GM21786 (cell line): ENCODE measurements around the gene PDE11A.

Experiments
- ATAC-seq: cut with Tn5 transposase; IDR thresholded peaks from one replicate; pipeline ENCODE4 v1.9.1; 2021; ENCODE audit not compliant: unreplicated experiment

PDE11A gene

GRCh38 chr2:177730363-177730762, 342.2 kb downstream of the PDE11A start:
- ATAC-seq, result no peak

GRCh38 chr2:177728920-177729319, 343.7 kb downstream of the PDE11A start:
- no peak for ATAC-seq

- ATAC-seq, result no peak
Observed at GRCh38 chr2:177728399-177728765, 344.2 kb downstream of the PDE11A start.

- ATAC-seq, result no peak
Observed at GRCh38 chr2:177727577-177728398, 344.8 kb downstream of the PDE11A start.

- no peak for ATAC-seq
Observed at GRCh38 chr2:177726931-177727348, 345.6 kb downstream of the PDE11A start.

- ATAC-seq, result peak; percentile 77
Observed at GRCh38 chr2:177724398-177725287, 347.9 kb downstream of the PDE11A start.

GRCh38 chr2:177723235-177723634, 349.3 kb downstream of the PDE11A start:
- ATAC-seq, result no peak

- no peak for ATAC-seq
Observed at GRCh38 chr2:177721818-177722567, 350.6 kb downstream of the PDE11A start.

GRCh38 chr2:177721087-177721486, 351.5 kb downstream of the PDE11A start:
- ATAC-seq, result no peak

GRCh38 chr2:177717831-177718618, 354.6 kb downstream of the PDE11A start:
- no peak for ATAC-seq

GRCh38 chr2:177716484-177716883, 356.1 kb downstream of the PDE11A start:
- no peak for ATAC-seq

- ATAC-seq, result no peak
Observed at GRCh38 chr2:177715771-177716170, 356.8 kb downstream of the PDE11A start.

- ATAC-seq, result no peak
Observed at GRCh38 chr2:177714704-177715103, 357.9 kb downstream of the PDE11A start.

GRCh38 chr2:177712462-177712861, 360.1 kb downstream of the PDE11A start:
- ATAC-seq, result no peak

- no peak for ATAC-seq
Observed at GRCh38 chr2:177711483-177712265, 360.9 kb downstream of the PDE11A start.

GRCh38 chr2:177710889-177711288, 361.7 kb downstream of the PDE11A start:
- ATAC-seq, result no peak

GRCh38 chr2:177709986-177710401, 362.6 kb downstream of the PDE11A start:
- ATAC-seq, result no peak

- no peak for ATAC-seq
Observed at GRCh38 chr2:177708660-177709444, 363.7 kb downstream of the PDE11A start.

GRCh38 chr2:177708106-177708505, 364.5 kb downstream of the PDE11A start:
- no peak for ATAC-seq
